ENCODE measurements around the gene ARRB1. TPM values are rescaled to one million over a fixed set of nuclear protein-coding genes. Genes with fewer than 3 reads are reported as not detected.

Gene ARRB1
- total and polyA plus RNA-seq, 9 of the 15 experiments (the other 6 are each of a cell fraction or from before 2014, with no cell fraction given), result 6.6 to 45.4 (median 28.5) TPM

DNA sequence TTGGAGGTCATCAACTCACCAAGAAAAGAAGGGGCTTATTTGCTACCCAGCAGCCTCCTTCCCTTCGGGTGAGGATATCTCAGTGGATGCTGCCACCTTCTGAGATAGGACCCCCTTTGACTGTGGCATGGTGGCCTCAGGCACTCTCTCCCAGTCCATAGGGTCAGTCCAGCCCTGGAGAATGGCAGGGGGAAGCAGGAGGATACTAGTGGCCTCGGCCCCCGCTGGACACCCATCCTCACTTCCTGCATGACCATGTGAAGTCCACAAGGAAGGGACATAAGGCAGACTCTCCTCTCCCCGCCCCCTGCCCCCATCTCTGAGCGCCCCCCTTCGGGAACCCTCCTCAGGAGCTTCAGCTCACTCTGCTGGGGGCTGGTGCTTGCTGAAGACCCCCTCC, 86.5 kb downstream of the ARRB1 start:
- Histone ChIP-seq H3K4me1 (replicated peaks in 1 of 2; ENCODE audit: control insufficient read depth in 2 of 2, insufficient read depth in 2 of 2, low read length in 2 of 2) (peaks cover 0 to 14% of the 10 kb centered on the region in 2 experiments; a peak in 2 of 5 replicates), H3K9me3 (replicated peaks; ENCODE audit: control insufficient read depth, insufficient read depth, low read depth, low read length) (no peaks in the 10 kb centered on the region), H3K9me1 (ENCODE audit: control insufficient read depth, insufficient read depth, low read length) (peaks cover 6% of the 10 kb centered on the region), H3K4me3 (no peak overlapping the region), H4K20me1 (replicated peaks; ENCODE audit: control insufficient read depth, insufficient read depth, low read length) (peaks cover 11% of the 10 kb centered on the region; the same call in 1 of the 2 replicates), H3K27me3 (ENCODE audit: control insufficient read depth in 2 of 2, insufficient read depth in 2 of 2, low read length in 2 of 2) (no peaks in the 10 kb centered on the region), H3K9ac (ENCODE audit: insufficient read depth in 1 of 2, low read depth in 2 of 2, low read length in 2 of 2) (no peak overlapping the region; a peak in 1 of 4 replicates), H2AFZ (ENCODE audit: low read depth, low read length) (no peak overlapping the region), H3K36me3 (ENCODE audit: control insufficient read depth, insufficient read depth, low read length) (peaks cover 23% of the 10 kb centered on the region; the same call in 1 of the 3 replicates), H3K27ac (ENCODE audit: extremely low read depth, low read depth, low read length) (no peak overlapping the region), H3K79me2 (ENCODE audit: control insufficient read depth, insufficient read depth, low read length) (no peaks in the 10 kb centered on the region), H3K4me2 (ENCODE audit: insufficient read depth, low read length) (no peak overlapping the region)
- POLR2A ChIA-PET, result no interaction called here
- DNase-seq (ENCODE audit: extremely low read depth in 1 of 4, low spot score in 3 of 4), result no peak
- 24% methylated on average over 3 of the region's 6 CpGs for WGBS (ENCODE audit: insufficient coverage, low coverage, missing lambda C conversion rate)
- ATAC-seq, result no peak
- intact Hi-C loops (cut with micrococcal nuclease), result no loop called here
- TF ChIP-seq LEF1 (IDR thresholded peaks at IDR 0.05) (no peak), CEBPG (CRISPR knock-in tag; IDR thresholded peaks at IDR 0.05) (no peak), CEBPG (tag; conservative IDR thresholded peaks at IDR 0.05 in 1 of 2, IDR thresholded peaks at IDR 0.05 in 1 of 2) (no peak), CHD1 (IDR thresholded peaks at IDR 0.05; ENCODE audit: low read length) (no peak), POU5F1 (IDR thresholded peaks at IDR 0.05; ENCODE audit: borderline replicate concordance, low read depth, low read length, partially characterized antibody) (no peak), MED1 (CRISPR knock-in tag; IDR thresholded peaks at IDR 0.05; ENCODE audit: borderline replicate concordance) (no peak), RFX5 (IDR thresholded peaks at IDR 0.05; ENCODE audit: low read depth, low read length) (no peak), CBFA2T3 (IDR thresholded peaks at IDR 0.05) (no peak)
- TF ChIP-seq, protein P1, sequence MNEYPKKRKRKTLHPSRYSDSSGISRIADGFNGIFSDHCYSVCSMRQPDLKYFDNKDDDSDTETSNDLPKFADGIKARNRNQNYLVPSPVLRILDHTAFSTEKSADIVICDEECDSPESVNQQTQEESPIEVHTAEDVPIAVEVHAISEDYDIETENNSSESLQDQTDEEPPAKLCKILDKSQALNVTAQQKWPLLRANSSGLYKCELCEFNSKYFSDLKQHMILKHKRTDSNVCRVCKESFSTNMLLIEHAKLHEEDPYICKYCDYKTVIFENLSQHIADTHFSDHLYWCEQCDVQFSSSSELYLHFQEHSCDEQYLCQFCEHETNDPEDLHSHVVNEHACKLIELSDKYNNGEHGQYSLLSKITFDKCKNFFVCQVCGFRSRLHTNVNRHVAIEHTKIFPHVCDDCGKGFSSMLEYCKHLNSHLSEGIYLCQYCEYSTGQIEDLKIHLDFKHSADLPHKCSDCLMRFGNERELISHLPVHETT (CRISPR knock-in tag; conservative IDR thresholded peaks at IDR 0.05 in 1 of 2, IDR thresholded peaks at IDR 0.05 in 1 of 2), result no peak
- TF ChIP-seq, protein P2, sequence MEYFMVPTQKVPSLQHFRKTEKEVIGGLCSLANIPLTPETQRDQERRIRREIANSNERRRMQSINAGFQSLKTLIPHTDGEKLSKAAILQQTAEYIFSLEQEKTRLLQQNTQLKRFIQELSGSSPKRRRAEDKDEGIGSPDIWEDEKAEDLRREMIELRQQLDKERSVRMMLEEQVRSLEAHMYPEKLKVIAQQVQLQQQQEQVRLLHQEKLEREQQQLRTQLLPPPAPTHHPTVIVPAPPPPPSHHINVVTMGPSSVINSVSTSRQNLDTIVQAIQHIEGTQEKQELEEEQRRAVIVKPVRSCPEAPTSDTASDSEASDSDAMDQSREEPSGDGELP (CRISPR knock-in tag; IDR thresholded peaks at IDR 0.05; ENCODE audit: borderline replicate concordance), result no peak
- TF ChIP-seq, protein P3, sequence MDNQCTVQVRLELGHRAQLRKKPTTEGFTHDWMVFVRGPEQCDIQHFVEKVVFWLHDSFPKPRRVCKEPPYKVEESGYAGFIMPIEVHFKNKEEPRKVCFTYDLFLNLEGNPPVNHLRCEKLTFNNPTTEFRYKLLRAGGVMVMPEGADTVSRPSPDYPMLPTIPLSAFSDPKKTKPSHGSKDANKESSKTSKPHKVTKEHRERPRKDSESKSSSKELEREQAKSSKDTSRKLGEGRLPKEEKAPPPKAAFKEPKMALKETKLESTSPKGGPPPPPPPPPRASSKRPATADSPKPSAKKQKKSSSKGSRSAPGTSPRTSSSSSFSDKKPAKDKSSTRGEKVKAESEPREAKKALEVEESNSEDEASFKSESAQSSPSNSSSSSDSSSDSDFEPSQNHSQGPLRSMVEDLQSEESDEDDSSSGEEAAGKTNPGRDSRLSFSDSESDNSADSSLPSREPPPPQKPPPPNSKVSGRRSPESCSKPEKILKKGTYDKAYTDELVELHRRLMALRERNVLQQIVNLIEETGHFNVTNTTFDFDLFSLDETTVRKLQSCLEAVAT (IDR thresholded peaks at IDR 0.05), result no peak
- CTCF ChIA-PET (ENCODE audit: low intra/inter-chr PET ratio), result no interaction called here
- no TSS peak for BruUV-seq (replicated peaks)
- in situ Hi-C loops (cut with MboI), result no loop called here
- FAIRE-seq, result no peak
